Glutamatergic neuron (in vitro differentiated cells): ENCODE results near the gene ZNF574. TPM values are rescaled to one million over a fixed set of nuclear protein-coding genes. Genes with fewer than 3 reads are reported as not detected.

Source experiments
- DNase-seq: peaks from one replicate; pipeline ENCODE4 v3.0.0; 2022
- H3K27ac Mint-ChIP-seq: one replicate; pipeline ENCODE4 v1.8.0; 2020; ENCODE audit warnings: mild to moderate bottlenecking, mixed read lengths, inconsistent platforms; ENCODE audit not compliant: unreplicated experiment
- H3K27me3 Mint-ChIP-seq: one replicate; pipeline ENCODE4 v1.8.0; 2020; ENCODE audit warnings: mild to moderate bottlenecking, moderate library complexity, mixed read lengths, inconsistent platforms; ENCODE audit not compliant: unreplicated experiment
- H3K36me3 Mint-ChIP-seq: one replicate; pipeline ENCODE4 v1.8.0; 2020; ENCODE audit warnings: mild to moderate bottlenecking, mixed read lengths, inconsistent platforms; ENCODE audit not compliant: unreplicated experiment
- H3K4me1 Mint-ChIP-seq: one replicate; pipeline ENCODE4 v1.8.0; 2020; ENCODE audit warnings: mild to moderate bottlenecking, low read depth, mixed read lengths, inconsistent platforms; ENCODE audit not compliant: unreplicated experiment
- H3K4me3 Mint-ChIP-seq: one replicate; pipeline ENCODE4 v1.8.0; 2020; ENCODE audit warnings: mild to moderate bottlenecking, mixed read lengths, inconsistent platforms; ENCODE audit not compliant: unreplicated experiment
- H3K9me3 Mint-ChIP-seq: one replicate; pipeline ENCODE4 v1.8.0; 2020; ENCODE audit warnings: mild to moderate bottlenecking, moderate library complexity, mixed read lengths, inconsistent platforms; ENCODE audit not compliant: unreplicated experiment
- total RNA-seq: library from RNA; stranded (reverse); fragmentation: NEBNext Ultra II Directional; extraction: Animal tissue kit (Norgen Biotek cat#: 25700); gene quantifications from one replicate; pipeline ENCODE4 v1.2.1, GENCODE V29; 2021; ENCODE audit not compliant: unreplicated experiment
- TF ChIP-seq, protein P1 (sequence below): fragments of 200-600 bp; sonication (generic); IDR thresholded peaks from one replicate; pipeline ENCODE4 v1.5.0; 2021; ENCODE audit not compliant: partially characterized antibody, unreplicated experiment

The ZNF574 gene
- total RNA-seq, 1 donor from 2014 or later = 24.1 TPM

DNA sequence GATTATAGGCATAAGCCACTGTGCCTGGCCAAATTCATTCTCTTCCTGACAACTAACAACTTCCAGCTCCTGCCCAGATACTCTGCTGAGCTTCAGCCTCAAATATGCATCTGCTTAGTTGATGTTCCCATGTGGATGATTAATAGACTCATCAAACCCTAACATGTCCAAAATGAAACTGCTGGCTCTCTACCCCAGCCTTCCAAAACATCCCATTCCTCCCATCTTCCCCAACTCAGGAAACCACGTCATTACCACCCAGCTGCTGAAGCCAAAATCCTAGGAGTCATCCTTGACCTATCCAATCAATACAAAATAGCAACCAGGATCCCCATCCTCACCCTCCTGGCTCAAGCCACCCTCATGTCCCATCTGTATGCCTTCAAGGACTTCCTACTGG is 35.4 kb downstream of the ZNF574 start:
- no peak overlapping the region for H3K27ac Mint-ChIP-seq

GRCh38 chr19:42111811-42112210 is 35.8 kb downstream of the ZNF574 start:
- TF ChIP-seq, protein P1, sequence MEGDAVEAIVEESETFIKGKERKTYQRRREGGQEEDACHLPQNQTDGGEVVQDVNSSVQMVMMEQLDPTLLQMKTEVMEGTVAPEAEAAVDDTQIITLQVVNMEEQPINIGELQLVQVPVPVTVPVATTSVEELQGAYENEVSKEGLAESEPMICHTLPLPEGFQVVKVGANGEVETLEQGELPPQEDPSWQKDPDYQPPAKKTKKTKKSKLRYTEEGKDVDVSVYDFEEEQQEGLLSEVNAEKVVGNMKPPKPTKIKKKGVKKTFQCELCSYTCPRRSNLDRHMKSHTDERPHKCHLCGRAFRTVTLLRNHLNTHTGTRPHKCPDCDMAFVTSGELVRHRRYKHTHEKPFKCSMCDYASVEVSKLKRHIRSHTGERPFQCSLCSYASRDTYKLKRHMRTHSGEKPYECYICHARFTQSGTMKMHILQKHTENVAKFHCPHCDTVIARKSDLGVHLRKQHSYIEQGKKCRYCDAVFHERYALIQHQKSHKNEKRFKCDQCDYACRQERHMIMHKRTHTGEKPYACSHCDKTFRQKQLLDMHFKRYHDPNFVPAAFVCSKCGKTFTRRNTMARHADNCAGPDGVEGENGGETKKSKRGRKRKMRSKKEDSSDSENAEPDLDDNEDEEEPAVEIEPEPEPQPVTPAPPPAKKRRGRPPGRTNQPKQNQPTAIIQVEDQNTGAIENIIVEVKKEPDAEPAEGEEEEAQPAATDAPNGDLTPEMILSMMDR = no peak
- Mint-ChIP-seq H3K36me3 (no peaks in the 10 kb centered on the region), H3K9me3 (no peaks in the 10 kb centered on the region), H3K4me3 (no peak overlapping the region), H3K27ac (no peak overlapping the region), H3K4me1 (peaks cover 35% of the 10 kb centered on the region), H3K27me3 (peaks cover 18% of the 10 kb centered on the region)
- no peak for DNase-seq

More for the DNA sequence above, 35.4 kb downstream of the ZNF574 start:
- H3K36me3 Mint-ChIP-seq = no peaks in the 10 kb centered on the region
- no peak for DNase-seq
- H3K27me3 Mint-ChIP-seq = peaks cover 20% of the 10 kb centered on the region
- peaks cover 35% of the 10 kb centered on the region for H3K4me1 Mint-ChIP-seq
- no peak overlapping the region for H3K4me3 Mint-ChIP-seq
- TF ChIP-seq, protein P1 = no peak
- H3K9me3 Mint-ChIP-seq = no peaks in the 10 kb centered on the region

DNA sequence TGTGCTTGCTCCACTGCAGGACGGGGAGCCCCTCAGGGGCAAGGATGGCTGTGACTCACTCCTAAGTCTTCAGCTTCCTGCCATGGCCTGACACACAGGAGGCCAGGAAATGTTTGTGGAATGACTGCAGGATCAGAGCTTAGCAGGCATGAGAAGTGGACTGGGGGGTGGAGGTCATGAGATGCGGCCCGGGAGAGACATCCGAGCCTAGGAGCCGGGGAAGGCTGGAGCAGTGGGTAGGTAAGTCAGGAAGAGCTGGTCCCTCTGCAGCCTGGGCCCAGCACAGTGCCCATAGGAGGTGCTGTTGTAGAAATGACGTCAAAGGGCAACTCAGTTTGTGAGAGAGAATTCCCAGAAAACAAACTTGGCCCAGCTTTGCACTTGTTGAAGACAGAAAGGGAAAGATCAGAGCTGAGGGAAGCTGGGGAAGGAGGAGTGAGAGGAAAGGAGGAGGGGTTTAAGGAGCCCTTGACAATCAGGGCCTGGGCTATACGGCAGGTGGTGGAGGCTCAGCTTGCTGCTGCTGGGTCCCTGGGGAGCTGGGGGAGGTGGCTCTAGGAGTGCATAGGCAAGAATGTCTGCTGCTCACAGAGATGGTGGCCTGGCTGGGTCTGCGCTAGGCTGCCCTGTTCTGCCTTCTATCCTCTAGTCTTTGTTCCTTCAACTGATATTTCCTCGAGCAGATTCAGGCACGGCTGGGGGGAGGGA is 37.8 kb downstream of the ZNF574 start:
- Mint-ChIP-seq H3K9me3 (no peaks in the 10 kb centered on the region), H3K27me3 (peaks cover 13% of the 10 kb centered on the region), H3K27ac (peak overlapping the region; percentile 99), H3K4me1 (peaks cover 35% of the 10 kb centered on the region), H3K4me3 (peak overlapping the region; percentile 81), H3K36me3 (no peaks in the 10 kb centered on the region)
- DNase-seq = peak; percentile 88
- TF ChIP-seq, protein P1 = no peak

GRCh38 chr19:42114412-42114811 is 38.4 kb downstream of the ZNF574 start:
- Mint-ChIP-seq H3K4me1 (peaks cover 35% of the 10 kb centered on the region), H3K9me3 (peaks cover 2% of the 10 kb centered on the region), H3K36me3 (no peaks in the 10 kb centered on the region), H3K4me3 (peak overlapping the region; percentile 81), H3K27me3 (peaks cover 13% of the 10 kb centered on the region), H3K27ac (peak overlapping the region; percentile 99)
- TF ChIP-seq, protein P1 = no peak
- peak; percentile 86 for DNase-seq

GRCh38 chr19:42115219-42115618 is 39.3 kb downstream of the ZNF574 start:
- TF ChIP-seq, protein P1 = no peak
- Mint-ChIP-seq H3K27ac (no peak overlapping the region), H3K4me3 (no peak overlapping the region), H3K36me3 (no peaks in the 10 kb centered on the region), H3K27me3 (peaks cover 13% of the 10 kb centered on the region), H3K4me1 (peaks cover 35% of the 10 kb centered on the region), H3K9me3 (peaks cover 2% of the 10 kb centered on the region)
- DNase-seq = no peak
